ENCODE data around the gene ARHGAP26.

The ARHGAP26 gene

GRCh38 chr5:142911170-142911569 lies 141.0 kb downstream of the ARHGAP26 start:
- peaks cover 6% of the 10 kb centered on the region for H3K4me1 ChIP-seq (ENCODE audit: control insufficient read depth, low read length)
- no peaks in the 10 kb centered on the region for H4K20me1 ChIP-seq (ENCODE audit: control insufficient read depth, insufficient read depth, low read depth, low read length)
- H3K9me3 ChIP-seq (ENCODE audit: control insufficient read depth, insufficient read depth, low read length) = no peaks in the 10 kb centered on the region
- no peaks in the 10 kb centered on the region for H3F3A ChIP-seq (ENCODE audit: control insufficient read depth, insufficient read depth)
- H3K27me3 ChIP-seq (ENCODE audit: control insufficient read depth, low read length) = no peaks in the 10 kb centered on the region; the same call in 1 of the 2 replicates
- H3K79me2 ChIP-seq (ENCODE audit: control insufficient read depth, low read length) = no peaks in the 10 kb centered on the region
- no peaks in the 10 kb centered on the region for H3K9me2 ChIP-seq (replicated peaks; ENCODE audit: control insufficient read depth, low read length)
- H3K4me2 ChIP-seq (ENCODE audit: low read length) = no peak overlapping the region
- TF ChIP-seq CTCF (IDR thresholded peaks at IDR 0.05; ENCODE audit: low read depth, low read length, poor library complexity, severe bottlenecking) = no peak
- TF ChIP-seq EZH2phosphoT487 (IDR thresholded peaks at IDR 0.05; ENCODE audit: borderline replicate concordance, low read length) = no peak
- no peak overlapping the region for H3K4me3 ChIP-seq (ENCODE audit: low read length)
- no peak overlapping the region for H3K27ac ChIP-seq (ENCODE audit: low read depth, low read length)
- H3K36me3 ChIP-seq (ENCODE audit: control insufficient read depth, low read length) = no peaks in the 10 kb centered on the region

- H3K27ac ChIP-seq (ENCODE audit: low read depth, low read length) = no peak overlapping the region
- TF ChIP-seq CTCF (IDR thresholded peaks at IDR 0.05; ENCODE audit: low read depth, low read length, poor library complexity, severe bottlenecking) (no peak), EZH2phosphoT487 (IDR thresholded peaks at IDR 0.05; ENCODE audit: borderline replicate concordance, low read length) (no peak)
- H3K36me3 ChIP-seq (ENCODE audit: control insufficient read depth, low read length) = no peaks in the 10 kb centered on the region
- H3K9me2 ChIP-seq (replicated peaks; ENCODE audit: control insufficient read depth, low read length) = no peaks in the 10 kb centered on the region
- no peaks in the 10 kb centered on the region for H3K79me2 ChIP-seq (ENCODE audit: control insufficient read depth, low read length)
- no peak overlapping the region for H3K4me2 ChIP-seq (ENCODE audit: low read length)
- no peak overlapping the region for H3K4me3 ChIP-seq (ENCODE audit: low read length)
- no peaks in the 10 kb centered on the region; the same call in 1 of the 2 replicates for H3K27me3 ChIP-seq (ENCODE audit: control insufficient read depth, low read length)
- H3F3A ChIP-seq (ENCODE audit: control insufficient read depth, insufficient read depth) = no peaks in the 10 kb centered on the region
- H3K4me1 ChIP-seq (ENCODE audit: control insufficient read depth, low read length) = peaks cover 9% of the 10 kb centered on the region
- no peaks in the 10 kb centered on the region for H3K9me3 ChIP-seq (ENCODE audit: control insufficient read depth, insufficient read depth, low read length)
- no peaks in the 10 kb centered on the region for H4K20me1 ChIP-seq (ENCODE audit: control insufficient read depth, insufficient read depth, low read depth, low read length)
Measured at GRCh38 chr5:142911775-142912174, 141.6 kb downstream of the ARHGAP26 start.

GRCh38 chr5:142913728-142914338 lies 143.7 kb downstream of the ARHGAP26 start:
- Histone ChIP-seq H3K4me2 (ENCODE audit: low read length) (no peak overlapping the region), H3F3A (ENCODE audit: control insufficient read depth, insufficient read depth) (no peaks in the 10 kb centered on the region), H3K36me3 (ENCODE audit: control insufficient read depth, low read length) (no peaks in the 10 kb centered on the region), H3K27me3 (ENCODE audit: control insufficient read depth, low read length) (no peaks in the 10 kb centered on the region), H3K79me2 (ENCODE audit: control insufficient read depth, low read length) (no peaks in the 10 kb centered on the region), H4K20me1 (ENCODE audit: control insufficient read depth, insufficient read depth, low read depth, low read length) (no peaks in the 10 kb centered on the region), H3K4me3 (ENCODE audit: low read length) (no peak overlapping the region), H3K9me3 (ENCODE audit: control insufficient read depth, insufficient read depth, low read length) (no peaks in the 10 kb centered on the region), H3K27ac (ENCODE audit: low read depth, low read length) (no peak overlapping the region), H3K9me2 (replicated peaks; ENCODE audit: control insufficient read depth, low read length) (no peaks in the 10 kb centered on the region), H3K4me1 (ENCODE audit: control insufficient read depth, low read length) (peaks cover 9% of the 10 kb centered on the region)
- TF ChIP-seq CTCF (IDR thresholded peaks at IDR 0.05; ENCODE audit: low read depth, low read length, poor library complexity, severe bottlenecking) (no peak), EZH2phosphoT487 (IDR thresholded peaks at IDR 0.05; ENCODE audit: borderline replicate concordance, low read length) (no peak)

All from DOHH2 (cell line).